Effector memory CD8-positive, alpha-beta T cell (primary cell): ENCODE results near the gene MIOX.

Experiments
- ATAC-seq: fragments of 150-1000 bp; cut with Tn5 transposase; replicated peaks from 2 replicates; pipeline ENCODE4 v1.10.0; 2021; ENCODE audit warnings: mild to moderate bottlenecking, moderate library complexity
- DNase-seq, 3 experiments: peaks; one replicate each; pipeline ENCODE4 v3.0.0; 2021
- H3K27ac Mint-ChIP-seq, 2 donors: one replicate each; pipeline ENCODE4 v1.8.0; 2022; ENCODE audit warnings: mild to moderate bottlenecking in 2 of 2, mixed read lengths in 2 of 2, moderate library complexity in 2 of 2
- H3K27me3 Mint-ChIP-seq, 2 donors: one replicate each; pipeline ENCODE4 v1.8.0; 2022; ENCODE audit warnings: mixed read lengths in 2 of 2
- H3K36me3 Mint-ChIP-seq: one replicate; pipeline ENCODE4 v1.8.0; 2022; ENCODE audit warnings: mild to moderate bottlenecking, moderate library complexity, mixed read lengths; ENCODE audit not compliant: insufficient read depth
- H3K4me1 Mint-ChIP-seq, 2 donors: one replicate each; pipeline ENCODE4 v1.8.0; 2022; ENCODE audit warnings: low read depth in 2 of 2, mixed read lengths in 2 of 2
- H3K4me3 Mint-ChIP-seq, 2 donors: one replicate each; pipeline ENCODE4 v1.8.0; 2022; ENCODE audit warnings: mild to moderate bottlenecking in 2 of 2, mixed read lengths in 2 of 2, moderate library complexity in 2 of 2
- H3K9me3 Mint-ChIP-seq, 2 donors: one replicate each; pipeline ENCODE4 v1.8.0; 2022; ENCODE audit warnings: mixed read lengths in 2 of 2

The MIOX gene

GRCh38 chr22:50445071-50445879 is 41.4 kb upstream of the MIOX start:
- Mint-ChIP-seq H3K9me3 (no peaks in the 10 kb centered on the region), H3K27me3 (no peaks in the 10 kb centered on the region), H3K36me3 (peaks cover 85% of the 10 kb centered on the region), H3K4me3 (peak overlapping the region; percentile 43 to 51), H3K4me1 (peaks cover 27 to 37% of the 10 kb centered on the region in 2 donors), H3K27ac (peak overlapping the region; percentile 91 to 92)
- ATAC-seq (peak; percentile 71), DNase-seq (peak; percentile 38 to 45 (median 38))

DNA sequence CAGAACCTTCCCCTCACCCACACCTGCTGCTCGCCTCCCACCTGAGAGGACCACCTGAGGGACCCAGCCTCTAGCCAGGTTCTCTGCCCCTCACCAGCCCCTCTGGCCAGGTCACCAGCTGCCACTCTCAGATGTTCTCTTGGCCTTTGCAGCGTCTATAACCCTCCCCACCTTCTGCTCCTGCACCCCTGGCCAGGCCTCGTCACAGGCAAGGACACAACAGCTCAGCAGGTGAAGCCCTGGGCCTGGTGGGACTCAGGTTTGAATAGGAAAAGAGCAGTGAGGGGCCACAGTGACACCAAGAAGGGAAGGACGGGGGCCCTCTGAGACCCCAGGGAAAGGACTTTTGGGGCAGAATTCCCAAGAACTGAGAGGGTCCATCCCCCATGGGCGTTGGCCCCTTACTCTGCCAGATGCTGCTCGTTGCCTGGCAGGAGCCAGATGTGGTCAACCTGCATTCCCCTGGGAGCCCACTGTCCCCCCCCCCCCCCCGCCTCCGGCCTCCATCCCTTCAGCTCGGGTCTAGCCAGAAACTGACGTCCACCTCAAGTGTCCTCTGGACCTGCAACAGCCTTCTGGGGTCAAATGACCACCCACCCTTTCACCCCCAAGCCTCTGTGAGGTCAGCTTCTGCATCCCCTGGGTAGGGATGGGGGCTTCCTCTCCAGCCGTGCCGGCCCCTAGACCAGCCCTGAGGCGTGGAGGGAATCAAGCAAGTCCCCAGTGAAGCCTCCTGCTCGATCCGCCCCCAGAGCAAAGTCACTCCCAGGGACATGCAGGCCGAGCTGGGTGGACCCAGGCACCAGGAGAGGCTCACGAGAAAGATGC is 40.6 kb upstream of the MIOX start:
- DNase-seq (no peak), ATAC-seq (no peak)
- Mint-ChIP-seq H3K9me3 (no peaks in the 10 kb centered on the region), H3K27ac (peak overlapping the region; percentile 91 to 92), H3K4me3 (peak overlapping the region; percentile 43 to 51), H3K4me1 (peaks cover 27 to 39% of the 10 kb centered on the region in 2 donors), H3K27me3 (no peaks in the 10 kb centered on the region), H3K36me3 (peaks cover 91% of the 10 kb centered on the region)

GRCh38 chr22:50446708-50447575 is 39.7 kb upstream of the MIOX start:
- Mint-ChIP-seq H3K9me3 (no peaks in the 10 kb centered on the region), H3K27me3 (no peaks in the 10 kb centered on the region), H3K4me3 (peak overlapping the region in 1 of 2 donors; percentile 17), H3K27ac (peak overlapping the region; percentile 91 to 92), H3K36me3 (peaks cover 91% of the 10 kb centered on the region), H3K4me1 (peaks cover 27 to 37% of the 10 kb centered on the region in 2 donors)
- no peak for ATAC-seq
- no peak for DNase-seq

DNA sequence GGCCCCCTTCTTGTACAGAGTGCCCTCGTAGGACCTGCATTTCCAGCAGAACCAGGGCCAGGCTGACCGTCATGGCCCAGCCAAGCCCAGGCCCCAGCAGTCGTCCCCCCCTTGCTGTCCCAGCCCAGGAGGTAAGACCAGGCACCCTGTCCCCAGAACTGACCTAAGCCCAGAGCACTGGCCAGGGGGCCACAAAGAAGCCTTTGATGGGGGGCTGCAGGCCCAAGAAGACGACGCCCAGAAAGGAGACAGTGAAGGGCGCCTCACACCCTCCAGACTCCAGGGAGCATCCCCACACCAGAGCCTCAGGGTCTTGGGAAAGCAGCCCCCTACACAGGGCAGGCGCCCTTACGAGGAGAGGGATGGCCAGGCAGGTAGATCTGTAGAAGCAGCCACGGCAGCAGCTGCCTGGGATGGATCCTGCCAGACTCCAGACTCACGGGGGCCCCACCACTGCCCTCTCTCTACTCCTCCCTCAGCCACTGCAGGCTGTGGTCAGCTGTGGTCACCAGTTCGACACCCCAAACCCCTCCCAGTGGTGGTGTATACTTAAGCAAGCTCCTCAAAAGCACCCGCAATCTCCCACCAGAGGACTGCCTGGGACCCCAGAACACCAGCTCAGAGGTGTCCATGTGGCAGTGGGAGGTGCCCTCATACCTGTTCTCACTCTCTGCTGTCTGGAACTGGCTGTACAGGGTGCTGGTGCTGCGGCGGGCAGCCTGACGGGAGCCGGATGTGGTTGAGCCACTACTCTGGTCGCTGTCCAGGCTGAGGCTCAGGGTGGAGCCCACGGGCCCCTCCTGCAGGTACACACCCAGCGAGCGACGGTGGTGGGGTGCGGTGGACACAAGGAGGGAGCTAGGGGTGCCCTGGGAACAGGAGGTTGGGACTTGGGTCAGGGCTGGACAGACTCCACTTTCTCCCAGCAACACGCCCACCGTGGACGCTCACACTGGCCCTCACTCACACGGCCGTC is 38.8 kb upstream of the MIOX start:
- H3K9me3 Mint-ChIP-seq = no peaks in the 10 kb centered on the region
- peak overlapping the region in 1 of 2 donors; percentile 46 for H3K4me3 Mint-ChIP-seq
- no peak for DNase-seq

GRCh38 chr22:50452649-50453048 is 34.0 kb upstream of the MIOX start:
- H3K9me3 Mint-ChIP-seq = no peaks in the 10 kb centered on the region
- H3K36me3 Mint-ChIP-seq = peaks cover 97% of the 10 kb centered on the region
- no peak overlapping the region for H3K4me3 Mint-ChIP-seq
- H3K4me1 Mint-ChIP-seq = peaks cover 22 to 25% of the 10 kb centered on the region in 2 donors
- no peak for ATAC-seq
- peak overlapping the region; percentile 75 to 87 for H3K27ac Mint-ChIP-seq
- H3K27me3 Mint-ChIP-seq = no peaks in the 10 kb centered on the region
- DNase-seq = no peak

More for the DNA sequence above, 38.8 kb upstream of the MIOX start:
- Mint-ChIP-seq H3K36me3 (peaks cover 91% of the 10 kb centered on the region), H3K4me1 (peaks cover 30 to 34% of the 10 kb centered on the region in 2 donors), H3K27me3 (no peaks in the 10 kb centered on the region), H3K27ac (peak overlapping the region in 1 of 2 donors; percentile 89)
- no peak for ATAC-seq

- H3K36me3 Mint-ChIP-seq = peaks cover 94% of the 10 kb centered on the region
- H3K4me3 Mint-ChIP-seq = peak overlapping the region in 1 of 2 donors; percentile 54
- ATAC-seq (no peak), DNase-seq (no peak)
- no peaks in the 10 kb centered on the region for H3K27me3 Mint-ChIP-seq
- H3K27ac Mint-ChIP-seq = peak overlapping the region; percentile 35 to 87
- H3K4me1 Mint-ChIP-seq = peaks cover 15 to 16% of the 10 kb centered on the region in 2 donors
- no peaks in the 10 kb centered on the region for H3K9me3 Mint-ChIP-seq
These were observed 32.0 kb upstream of the MIOX start for GRCh38 chr22:50454556-50455075.

DNA sequence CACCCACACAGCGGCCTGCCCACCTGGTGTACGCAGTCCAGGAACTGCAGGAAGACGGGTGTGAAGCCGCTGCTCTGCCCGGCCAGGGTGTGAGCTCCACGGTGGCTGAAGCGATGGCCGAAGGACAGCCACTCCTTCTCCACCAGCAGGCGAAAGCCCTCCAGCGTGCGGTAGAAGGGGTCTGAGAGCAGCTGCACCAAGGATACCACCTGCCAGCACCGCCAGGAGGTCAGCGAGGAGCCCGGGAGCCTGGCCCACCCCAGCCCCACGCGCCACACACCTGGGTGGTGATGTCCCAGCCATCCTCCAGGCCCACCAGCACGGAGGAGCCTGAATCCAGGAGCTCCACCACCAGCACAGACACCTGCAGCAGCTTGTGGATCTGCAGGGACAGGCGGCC is 31.5 kb upstream of the MIOX start:
- peak overlapping the region in 1 of 2 donors; percentile 54 for H3K4me3 Mint-ChIP-seq
- peaks cover 93% of the 10 kb centered on the region for H3K36me3 Mint-ChIP-seq
- no peaks in the 10 kb centered on the region for H3K9me3 Mint-ChIP-seq
- peaks cover 12 to 13% of the 10 kb centered on the region in 2 donors for H3K4me1 Mint-ChIP-seq
- ATAC-seq = no peak
- H3K27me3 Mint-ChIP-seq = no peaks in the 10 kb centered on the region
- DNase-seq = no peak
- peak overlapping the region in 1 of 2 donors; percentile 87 for H3K27ac Mint-ChIP-seq

DNA sequence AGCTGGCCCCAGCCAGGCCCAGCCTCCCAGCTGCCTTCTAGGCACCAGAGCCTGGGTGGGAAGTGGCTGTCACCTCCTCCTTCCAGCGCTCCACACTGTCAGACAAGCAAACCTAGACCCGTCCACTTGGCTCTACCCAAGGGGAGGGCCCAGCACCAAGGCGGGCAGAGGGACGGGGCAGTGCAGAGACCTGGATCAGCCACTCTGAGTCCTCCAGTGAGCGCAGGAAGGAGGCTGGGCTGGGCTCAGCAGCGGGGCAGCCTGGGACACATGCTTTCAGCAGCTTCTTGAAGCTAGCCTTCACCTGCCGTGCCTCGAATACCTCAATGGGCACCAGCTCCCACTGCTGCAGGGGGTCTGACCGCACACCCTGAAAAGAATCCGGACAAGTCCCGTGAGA is 30.6 kb upstream of the MIOX start:
- Mint-ChIP-seq H3K27ac (peak overlapping the region in 1 of 2 donors; percentile 77), H3K27me3 (no peaks in the 10 kb centered on the region), H3K4me1 (peaks cover 10 to 13% of the 10 kb centered on the region in 2 donors), H3K9me3 (no peaks in the 10 kb centered on the region), H3K36me3 (peaks cover 89% of the 10 kb centered on the region), H3K4me3 (no peak overlapping the region)
- DNase-seq (no peak), ATAC-seq (no peak)

DNA sequence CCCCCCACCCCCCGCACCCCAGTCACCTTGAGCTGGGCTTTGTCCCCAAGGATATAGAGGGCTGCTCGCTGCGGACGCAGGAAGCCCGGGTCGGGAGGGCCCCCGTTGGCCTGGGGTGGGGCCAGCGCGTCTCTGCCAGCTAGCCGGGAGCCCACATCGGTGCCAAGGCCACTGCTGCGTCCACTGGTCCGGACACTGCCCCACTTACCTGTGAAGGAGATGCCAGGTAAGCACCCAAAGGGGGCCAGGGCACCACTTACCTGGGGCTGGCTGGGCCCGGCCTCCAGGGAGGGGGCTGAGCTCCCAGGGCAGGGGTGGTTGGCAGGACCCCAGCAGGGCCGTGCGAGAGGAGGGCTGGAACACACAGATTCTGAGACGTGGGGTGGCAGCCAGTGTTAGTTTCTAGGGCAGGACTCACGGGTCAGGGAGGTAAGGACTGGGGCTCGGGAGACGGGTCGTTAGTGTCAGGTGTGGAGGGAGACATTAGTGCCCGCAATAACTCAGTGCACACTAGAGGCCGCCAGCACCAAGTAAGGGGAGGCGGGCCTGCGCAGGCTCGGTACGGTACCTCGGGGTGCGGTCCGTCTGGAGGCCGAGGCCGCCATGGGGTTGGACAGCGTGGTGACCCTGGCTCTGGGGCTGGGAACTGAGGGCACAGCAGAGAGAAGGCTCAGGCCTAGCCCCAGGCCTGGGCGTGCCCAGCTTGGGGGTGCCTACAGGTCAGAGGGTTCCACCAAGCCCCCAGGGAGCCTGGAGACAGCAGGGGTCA is 30.0 kb upstream of the MIOX start:
- Mint-ChIP-seq H3K9me3 (no peaks in the 10 kb centered on the region), H3K36me3 (peaks cover 89% of the 10 kb centered on the region), H3K4me3 (no peak overlapping the region), H3K27ac (peak overlapping the region in 1 of 2 donors; percentile 76), H3K4me1 (peaks cover 8 to 13% of the 10 kb centered on the region in 2 donors), H3K27me3 (no peaks in the 10 kb centered on the region)
- DNase-seq (no peak), ATAC-seq (peak; percentile 36)

- ATAC-seq (no peak), DNase-seq (no peak)
- peaks cover 6% of the 10 kb centered on the region in 2 donors for H3K4me1 Mint-ChIP-seq
- H3K27ac Mint-ChIP-seq = peak overlapping the region in 1 of 2 donors; percentile 49
- peaks cover 81% of the 10 kb centered on the region for H3K36me3 Mint-ChIP-seq
- no peaks in the 10 kb centered on the region for H3K27me3 Mint-ChIP-seq
- no peak overlapping the region for H3K4me3 Mint-ChIP-seq
- no peaks in the 10 kb centered on the region for H3K9me3 Mint-ChIP-seq
These were observed 27.6 kb upstream of the MIOX start for GRCh38 chr22:50459016-50459415.

- Mint-ChIP-seq H3K9me3 (no peaks in the 10 kb centered on the region), H3K4me1 (peaks cover 5 to 6% of the 10 kb centered on the region in 2 donors), H3K36me3 (peaks cover 80% of the 10 kb centered on the region), H3K4me3 (no peak overlapping the region), H3K27me3 (no peaks in the 10 kb centered on the region), H3K27ac (peak overlapping the region in 1 of 2 donors; percentile 29)
- ATAC-seq (peak; percentile 51), DNase-seq (no peak)
These were observed 27.0 kb upstream of the MIOX start for GRCh38 chr22:50459496-50460140.
